ENCODE data around the gene WDHD1. TPM values are rescaled to one million over a fixed set of nuclear protein-coding genes. Genes with fewer than 3 reads are reported as not detected.
"Not testable (repeated sequence)": the region's sequence is repeated elsewhere in the genome, so short reads cannot be mapped to it uniquely, and the experiment has no call there.

Gene WDHD1
- total RNA-seq, 1 experiment from 2014 or later = 45.9 TPM

DNA sequence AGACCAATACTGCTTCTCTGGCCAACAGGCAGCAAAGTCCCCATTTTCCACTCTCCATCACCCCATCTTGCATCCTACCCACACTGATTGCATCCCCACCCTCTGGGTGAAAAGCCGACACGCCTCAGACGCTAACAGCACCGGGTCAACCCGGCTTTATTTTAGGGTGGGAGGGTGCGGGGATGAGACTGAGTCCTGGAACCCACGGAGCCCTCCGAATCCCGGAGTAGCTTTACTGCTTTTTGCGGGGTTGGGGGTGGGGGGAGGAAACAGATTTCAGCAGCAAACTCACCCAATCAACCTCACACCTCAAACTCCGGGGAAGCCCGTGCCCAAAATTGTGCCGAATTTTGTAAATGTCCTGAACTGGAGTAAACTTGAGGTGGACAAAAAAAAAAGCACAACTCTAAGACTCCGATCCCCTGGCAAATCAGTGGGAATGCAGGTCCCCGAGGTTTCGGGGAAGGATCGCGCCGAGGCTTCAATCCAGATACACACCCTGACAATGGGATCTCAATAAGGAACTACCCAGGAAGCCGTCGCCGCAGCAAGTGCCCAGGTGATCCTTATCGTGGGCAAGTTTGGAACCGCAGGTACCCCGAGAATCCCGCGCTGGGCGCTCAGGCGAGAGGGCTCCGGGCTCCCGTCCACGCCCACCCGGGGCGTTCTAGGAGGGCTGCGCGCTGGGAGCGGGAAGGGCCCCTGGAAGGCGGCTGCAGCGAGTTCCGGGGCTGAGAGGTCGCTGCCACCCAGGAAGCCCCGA is 125.3 kb downstream of the WDHD1 start:
- ATAC-seq = no peak; the same call in 1 of the 2 replicates
- DNase-seq = peak; percentile 58
- CTCF ChIA-PET = interaction anchor here (0.6 to 1.6 kb wide), 3 partner anchors 8 to 392 kb away, joined by 4 to 7 read pairs (median 5); partner anchors contain the start of gene CGRRF1
- peak overlapping the region; percentile 82 for H3K4me2 ChIP-seq (ENCODE audit: low read length)
- H3K27me3 ChIP-seq (ENCODE audit: low read length) = no peaks in the 10 kb centered on the region
- TF ChIP-seq EZH2 (IDR thresholded peaks at IDR 0.05; ENCODE audit: low read length, unreplicated experiment) = no peak
- TF ChIP-seq, protein P1, sequence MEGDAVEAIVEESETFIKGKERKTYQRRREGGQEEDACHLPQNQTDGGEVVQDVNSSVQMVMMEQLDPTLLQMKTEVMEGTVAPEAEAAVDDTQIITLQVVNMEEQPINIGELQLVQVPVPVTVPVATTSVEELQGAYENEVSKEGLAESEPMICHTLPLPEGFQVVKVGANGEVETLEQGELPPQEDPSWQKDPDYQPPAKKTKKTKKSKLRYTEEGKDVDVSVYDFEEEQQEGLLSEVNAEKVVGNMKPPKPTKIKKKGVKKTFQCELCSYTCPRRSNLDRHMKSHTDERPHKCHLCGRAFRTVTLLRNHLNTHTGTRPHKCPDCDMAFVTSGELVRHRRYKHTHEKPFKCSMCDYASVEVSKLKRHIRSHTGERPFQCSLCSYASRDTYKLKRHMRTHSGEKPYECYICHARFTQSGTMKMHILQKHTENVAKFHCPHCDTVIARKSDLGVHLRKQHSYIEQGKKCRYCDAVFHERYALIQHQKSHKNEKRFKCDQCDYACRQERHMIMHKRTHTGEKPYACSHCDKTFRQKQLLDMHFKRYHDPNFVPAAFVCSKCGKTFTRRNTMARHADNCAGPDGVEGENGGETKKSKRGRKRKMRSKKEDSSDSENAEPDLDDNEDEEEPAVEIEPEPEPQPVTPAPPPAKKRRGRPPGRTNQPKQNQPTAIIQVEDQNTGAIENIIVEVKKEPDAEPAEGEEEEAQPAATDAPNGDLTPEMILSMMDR (conservative IDR thresholded peaks at IDR 0.05; ENCODE audit: low read depth, low read length) = no peak
- TF ChIP-seq EZH2phosphoT487 (IDR thresholded peaks at IDR 0.05; ENCODE audit: borderline replicate concordance, low read length) = no peak
- POLR2A ChIA-PET (ENCODE audit: unreplicated experiment) = interaction anchor here (0.6 to 0.7 kb wide), 3 partner anchors 81 to 374 kb away, joined by 4 to 9 read pairs (median 5); no protein-coding TSS in a partner anchor
- H3K9me2 ChIP-seq (replicated peaks; ENCODE audit: low read length) = no peaks in the 10 kb centered on the region
- no peaks in the 10 kb centered on the region for H3K36me3 ChIP-seq (ENCODE audit: low read depth, low read length)
- peak overlapping the region; percentile 60 for H3K9ac ChIP-seq (ENCODE audit: low read length)
- BruUV-seq (replicated peaks) = no TSS peak
- H3K9me3 ChIP-seq (ENCODE audit: low read length) = no peaks in the 10 kb centered on the region
- H3K4me3 ChIP-seq (ENCODE audit: low read length) = peak overlapping the region; percentile 86
- H3K4me1 ChIP-seq (ENCODE audit: insufficient read depth, low read length) = peaks cover 9% of the 10 kb centered on the region
- H4K20me1 ChIP-seq (ENCODE audit: low read length) = no peaks in the 10 kb centered on the region
- intact Hi-C loops (cut with micrococcal nuclease) = loop anchor here (1.0 to 2.0 kb wide), 2 partner anchors 150 to 337 kb away; partner anchors contain the start of gene MAPK1IP1L
- no peaks in the 10 kb centered on the region for H3F3A ChIP-seq (ENCODE audit: low read length, unreplicated experiment)
- peak overlapping the region; percentile 90 for H2AFZ ChIP-seq (ENCODE audit: low read length)
- no peak overlapping the region for H3K27ac ChIP-seq (ENCODE audit: low read length)
- peaks cover 27% of the 10 kb centered on the region for H3K79me2 ChIP-seq (ENCODE audit: low read length)

DNA sequence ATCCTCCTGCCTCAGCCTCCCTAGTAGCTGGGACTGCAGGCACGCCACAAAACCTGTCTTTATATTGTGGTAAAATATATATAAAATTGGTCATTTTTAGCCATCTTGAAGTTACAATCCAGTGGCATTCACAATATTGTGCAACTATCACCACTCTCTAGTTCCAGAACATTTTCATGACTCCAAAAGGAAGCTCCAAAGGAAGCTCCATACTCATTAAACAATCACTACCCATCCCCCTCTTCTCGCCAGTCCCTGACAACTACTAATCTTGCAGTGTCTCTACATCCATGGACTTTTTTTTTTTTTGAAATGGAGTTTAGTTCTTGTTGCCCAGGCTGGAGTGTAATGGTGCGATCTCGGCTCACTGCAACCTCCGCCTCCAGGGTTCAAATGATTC is 127.3 kb downstream of the WDHD1 start:
- Histone ChIP-seq H3K9ac (ENCODE audit: low read length) (no peak overlapping the region), H3K4me2 (ENCODE audit: low read length) (no peak overlapping the region), H3K4me1 (ENCODE audit: insufficient read depth, low read length) (peaks cover 18% of the 10 kb centered on the region), H3F3A (ENCODE audit: low read length, unreplicated experiment) (no peaks in the 10 kb centered on the region), H2AFZ (ENCODE audit: low read length) (no peak overlapping the region), H3K27ac (ENCODE audit: low read length) (no peak overlapping the region), H3K9me3 (ENCODE audit: low read length) (no peaks in the 10 kb centered on the region), H3K36me3 (ENCODE audit: low read depth, low read length) (no peaks in the 10 kb centered on the region), H3K27me3 (ENCODE audit: low read length) (no peaks in the 10 kb centered on the region), H3K4me3 (ENCODE audit: low read length) (no peak overlapping the region), H3K9me2 (replicated peaks; ENCODE audit: low read length) (no peaks in the 10 kb centered on the region), H4K20me1 (ENCODE audit: low read length) (no peaks in the 10 kb centered on the region), H3K79me2 (ENCODE audit: low read length) (peaks cover 28% of the 10 kb centered on the region)
- ATAC-seq = no peak
- TF ChIP-seq, protein P1 (conservative IDR thresholded peaks at IDR 0.05; ENCODE audit: low read depth, low read length) = no peak
- TF ChIP-seq EZH2phosphoT487 (IDR thresholded peaks at IDR 0.05; ENCODE audit: borderline replicate concordance, low read length) = no peak
- TF ChIP-seq EZH2 (IDR thresholded peaks at IDR 0.05; ENCODE audit: low read length, unreplicated experiment) = no peak
- DNase-seq = no peak
- ChIA-PET CTCF (no interaction called here), POLR2A (ENCODE audit: unreplicated experiment) (no interaction called here)
- intact Hi-C loops (cut with micrococcal nuclease) = no loop called here
- no TSS peak for BruUV-seq (replicated peaks)

DNA sequence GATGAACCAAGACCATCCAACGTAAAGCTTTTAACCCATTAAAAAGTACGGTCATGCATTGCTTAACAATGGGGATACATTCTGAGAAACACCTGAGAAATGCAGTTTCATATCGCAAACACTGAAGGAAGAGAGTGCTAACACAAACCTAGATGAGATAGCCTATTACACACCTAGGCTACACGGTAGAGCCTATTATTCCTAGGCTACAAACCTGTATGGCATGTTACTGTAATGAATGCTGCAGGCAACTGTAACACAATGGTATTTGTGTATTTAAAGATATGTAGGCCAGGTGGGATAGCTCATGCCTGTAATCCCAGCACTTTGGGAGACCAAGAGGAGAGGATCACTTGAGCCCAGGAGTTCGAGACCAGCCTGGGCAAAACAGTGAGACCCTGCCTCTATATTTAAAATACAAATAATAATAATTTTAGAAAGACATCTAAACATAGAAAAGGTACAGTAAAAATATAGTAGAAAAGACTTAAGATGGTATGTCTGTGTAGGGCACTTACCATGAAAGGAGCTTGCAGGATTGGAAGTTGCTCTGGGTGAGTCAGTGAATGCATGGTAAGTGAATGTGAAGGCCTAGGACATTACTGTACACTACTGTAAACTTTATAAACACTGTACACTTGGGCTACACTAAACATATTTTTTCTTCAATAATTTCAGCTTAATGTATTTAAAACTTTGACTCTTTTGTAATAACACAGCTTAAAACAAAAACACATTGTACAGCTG is 128.9 kb downstream of the WDHD1 start:
- H3K9me2 ChIP-seq (replicated peaks; ENCODE audit: low read length); CTCF ChIA-PET; ATAC-seq; H3F3A ChIP-seq (ENCODE audit: low read length, unreplicated experiment); BruUV-seq (replicated peaks); H4K20me1 ChIP-seq (ENCODE audit: low read length); H2AFZ ChIP-seq (ENCODE audit: low read length); H3K27ac ChIP-seq (ENCODE audit: low read length); H3K9ac ChIP-seq (ENCODE audit: low read length); POLR2A ChIA-PET (ENCODE audit: unreplicated experiment); H3K27me3 ChIP-seq (ENCODE audit: low read length); H3K9me3 ChIP-seq (ENCODE audit: low read length); H3K4me2 ChIP-seq (ENCODE audit: low read length); H3K36me3 ChIP-seq (ENCODE audit: low read depth, low read length); H3K4me3 ChIP-seq (ENCODE audit: low read length); intact Hi-C loops (cut with micrococcal nuclease); DNase-seq: not testable (repeated sequence)
- peaks cover 18% of the 10 kb centered on the region for H3K4me1 ChIP-seq (ENCODE audit: insufficient read depth, low read length)
- H3K79me2 ChIP-seq (ENCODE audit: low read length) = peaks cover 32% of the 10 kb centered on the region

Data from PC-3 (cell line).